ENCODE results near the gene TUBB. TPM values are rescaled to one million over a fixed set of nuclear protein-coding genes. Genes with fewer than 3 reads are reported as not detected.

Gene TUBB
- total RNA-seq, 1 experiment from 2014 or later: 886 TPM

DNA sequence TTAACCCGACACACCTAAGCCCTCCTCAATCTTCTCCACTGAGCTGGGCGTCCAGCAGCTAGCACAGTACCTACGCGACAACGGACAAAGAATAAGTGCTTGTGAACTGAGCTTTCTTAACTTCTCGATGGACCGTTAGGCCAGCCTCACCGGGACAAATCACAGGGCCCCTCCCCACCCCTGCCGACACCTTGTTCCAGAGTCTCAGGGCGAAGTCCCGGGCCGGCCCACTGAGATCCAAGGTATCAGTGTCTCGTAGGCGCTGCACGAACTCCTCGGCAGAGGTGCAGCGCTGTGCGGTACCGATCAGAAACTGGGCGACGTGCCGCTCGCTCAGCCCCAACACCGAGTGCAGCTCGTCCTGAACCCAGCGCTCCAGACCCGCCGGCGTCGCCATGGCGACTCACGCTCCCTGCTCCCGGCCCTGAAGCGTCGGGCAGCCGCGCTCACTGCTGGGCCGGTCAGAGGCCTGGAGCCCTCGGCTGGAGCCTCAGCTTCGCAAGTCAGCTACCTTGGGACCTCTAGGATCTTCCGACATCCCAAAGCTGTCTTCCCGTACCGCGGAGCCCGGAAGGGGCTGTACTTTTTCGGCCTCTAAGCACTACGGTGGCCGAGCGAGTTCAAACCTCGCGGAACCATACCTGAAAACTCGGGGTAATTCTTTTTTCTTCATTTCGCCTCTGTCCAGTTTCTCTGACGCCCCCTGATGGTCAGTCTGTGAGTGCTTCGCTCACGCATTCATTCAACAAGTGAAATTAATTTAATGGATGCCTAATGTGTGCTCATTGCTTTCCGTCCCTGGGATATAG lies 47.5 kb upstream of the TUBB start, which contains the start of gene DHX16 (continued):
- peak; percentile 91 for TF ChIP-seq ZBTB33 (IDR thresholded peaks at IDR 0.05; ENCODE audit: extremely low read depth, insufficient replicate concordance, low read length)
- TF ChIP-seq ELF1 (IDR thresholded peaks at IDR 0.05; ENCODE audit: borderline replicate concordance, low read depth): peak; percentile 90

DNA sequence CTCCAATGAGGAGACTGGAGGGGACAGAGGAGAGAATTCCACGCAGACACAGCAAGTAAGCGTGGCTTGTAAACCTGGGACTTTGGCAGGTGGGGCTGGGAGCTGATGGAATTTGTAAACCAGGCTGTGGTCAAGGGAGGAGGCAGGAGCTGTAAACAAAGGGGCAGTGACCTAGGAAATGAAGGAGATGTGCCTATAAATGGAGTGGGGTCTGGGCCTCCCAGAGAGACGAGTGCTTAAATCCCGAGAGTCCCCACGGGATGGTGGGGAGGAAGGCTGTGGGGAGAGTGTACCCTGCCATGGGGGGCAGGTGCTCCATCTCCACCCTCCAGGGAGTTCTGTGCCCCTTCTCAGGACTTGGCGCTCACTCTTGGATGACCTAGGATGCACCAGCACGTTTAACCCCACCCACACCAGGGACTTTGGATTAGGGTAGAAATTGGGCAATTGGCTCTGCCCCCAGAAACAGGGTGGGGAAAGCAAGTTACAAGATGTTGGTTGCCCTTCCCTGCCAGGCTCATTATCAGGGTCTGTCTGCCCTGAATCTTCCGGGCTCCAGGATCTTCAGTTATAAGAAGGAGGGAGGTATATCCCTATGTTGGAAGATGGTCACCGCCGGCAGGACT lies 43.4 kb upstream of the TUBB start:
- no peak for DNase-seq (ENCODE audit: low read depth, low spot score)
- Histone ChIP-seq H3K79me2 (ENCODE audit: insufficient read depth, low read length) (peaks cover 23% of the 10 kb centered on the region), H3K36me3 (ENCODE audit: control insufficient read depth in 1 of 2, insufficient read depth in 2 of 2, low read length in 2 of 2) (peaks cover 9 to 19% of the 10 kb centered on the region in 2 experiments; a peak in 3 of 4 replicates)

More for the DNA sequence above, 43.4 kb upstream of the TUBB start:
- ChIA-PET RAD21 (ENCODE audit: low non-redundant PET in 1 of 2, low total read pairs in 2 of 2, uncharacterized antibody in 2 of 2, unreplicated experiment in 2 of 2) (no interaction called here), CTCF (interaction anchor here (1.3 kb wide), 1 partner anchor 54 kb away, joined by 6 read pairs; no protein-coding TSS in a partner anchor), POLR2A (no interaction called here)
- Histone ChIP-seq H3K4me3 (replicated peaks in 1 of 2; ENCODE audit: low read depth in 1 of 2, low read length in 2 of 2) (no peak overlapping the region), H4K20me1 (ENCODE audit: insufficient read depth) (no peaks in the 10 kb centered on the region), H3K9me3 (ENCODE audit: control insufficient read depth in 1 of 2, insufficient read depth in 1 of 2, low read depth in 1 of 2, low read length in 2 of 2) (no peaks in the 10 kb centered on the region), H3K9ac (ENCODE audit: low read length) (no peak overlapping the region), H3K4me2 (ENCODE audit: low read length) (no peak overlapping the region), H2AFZ (ENCODE audit: low read depth, low read length, poor library complexity, severe bottlenecking) (no peak overlapping the region), H3K27me3 (ENCODE audit: insufficient read depth, low read length) (no peaks in the 10 kb centered on the region), H3K4me1 (ENCODE audit: control insufficient read depth in 1 of 2, insufficient read depth in 2 of 2, low read length in 2 of 2) (peaks cover under 1 to 24% of the 10 kb centered on the region in 2 experiments; a peak in 3 of 4 replicates), H3K27ac (ENCODE audit: low read depth, low read length) (no peak overlapping the region), H3K9me2 (ENCODE audit: insufficient read depth) (no peaks in the 10 kb centered on the region)
- intact Hi-C loops (cut with micrococcal nuclease): loop anchor here (5.0 kb wide), 1 partner anchor 136 kb away; no protein-coding TSS in a partner anchor
- no peak for ATAC-seq
- TF ChIP-seq SP1 (IDR thresholded peaks at IDR 0.05; ENCODE audit: low read depth) (no peak), JUND (IDR thresholded peaks at IDR 0.05) (no peak), EZH2phosphoT487 (IDR thresholded peaks at IDR 0.05; ENCODE audit: borderline replicate concordance) (no peak), EGR1 (IDR thresholded peaks at IDR 0.05; ENCODE audit: low read depth) (no peak), CTCF (IDR thresholded peaks at IDR 0.05 in 2 of 3, conservative IDR thresholded peaks at IDR 0.05 in 1 of 3; ENCODE audit: borderline replicate concordance in 1 of 3, insufficient read depth in 1 of 3, low read depth in 2 of 3, low read length in 2 of 3) (no peak), ZNF274 (IDR thresholded peaks at IDR 0.05; ENCODE audit: low read depth, low read length) (no peak), RAD21 (IDR thresholded peaks at IDR 0.05; ENCODE audit: low read depth) (no peak), FOSL1 (IDR thresholded peaks at IDR 0.05; ENCODE audit: low read depth) (no peak)
- no TSS peak for BruUV-seq (replicated peaks)

Measured in HCT116 (cell line).